Cardiac muscle cell (in vitro differentiated cells and primary cell): Measurements from ENCODE around the gene RPS19. TPM values are rescaled to one million over a fixed set of nuclear protein-coding genes. Genes with fewer than 3 reads are reported as not detected.

ENCODE experiments used
- DNase-seq, 2 donors: peaks; one replicate each; pipeline versions ENCODE4 v3.0.0 to v3.0.0-alpha.2; 2010 to 2017; ENCODE audit warnings: low read depth in 1 of 2, low spot score in 1 of 2
- H3K27ac ChIP-seq: fragments of 200-600 bp; sonication (generic); 2 replicates; pipeline ENCODE4 v1.5.1; 2016
- H3K27me3 ChIP-seq: fragments of 200-600 bp; sonication (generic); 2 replicates; pipeline ENCODE4 v1.6.0; 2016; ENCODE audit warnings: control low read depth
- H3K36me3 ChIP-seq: fragments of 200-600 bp; sonication (generic); 2 replicates; pipeline ENCODE4 v1.5.1; 2016; ENCODE audit warnings: control low read depth
- H3K4me1 ChIP-seq: fragments of 200-600 bp; sonication (generic); 2 replicates; pipeline ENCODE4 v1.8.1; 2017; ENCODE audit warnings: low read depth, mild to moderate bottlenecking, mixed run types
- H3K4me3 ChIP-seq: fragments of 200-600 bp; sonication (generic); 2 replicates; pipeline ENCODE4 v1.5.1; 2016; ENCODE audit warnings: mild to moderate bottlenecking
- H3K9me3 ChIP-seq: fragments of 200-600 bp; sonication (generic); 2 replicates; pipeline ENCODE4 v1.5.1; 2017; ENCODE audit warnings: low read depth, mild to moderate bottlenecking, control low read depth
- CTCF ChIP-seq: IDR thresholded peaks from 2 replicates; pipeline ENCODE4 v1.5.1; 2012; ENCODE audit warnings: low read depth, mild to moderate bottlenecking, low read length
- polyA plus RNA-seq: library from polyadenylated mRNA; unstranded; fragments of >200 nt; fragmentation: Nextera tagmentation; extraction: Ambion mirVana; gene quantifications from 2 replicates; pipeline ENCODE4 v1.2.1, GENCODE V29; 2016
- total RNA-seq: library from RNA; depleted of rRNA; stranded (reverse); fragments of >200 nt; gene quantifications from 2 replicates; pipeline ENCODE4 v1.2.3, GENCODE V29; 2016

Gene RPS19
- total and polyA plus RNA-seq, 2 experiments from 2014 or later, result 1,323 to 1,651 TPM

- DNase-seq, result no peak
- no peaks in the 10 kb centered on the region for H3K4me1 ChIP-seq
- peaks cover 100% of the 10 kb centered on the region for H3K27me3 ChIP-seq
- no peak overlapping the region for H3K4me3 ChIP-seq
- H3K27ac ChIP-seq, result no peak overlapping the region
- no peaks in the 10 kb centered on the region for H3K9me3 ChIP-seq
- no peak for TF ChIP-seq CTCF
- no peaks in the 10 kb centered on the region for H3K36me3 ChIP-seq
These were observed 55.8 kb downstream of the RPS19 start for GRCh38 chr19:41915776-41916414.

GRCh38 chr19:41917676-41918075, 57.6 kb downstream of the RPS19 start:
- no peak overlapping the region for H3K27ac ChIP-seq
- peaks cover 100% of the 10 kb centered on the region for H3K27me3 ChIP-seq
- DNase-seq, result no peak
- no peaks in the 10 kb centered on the region for H3K36me3 ChIP-seq
- H3K4me3 ChIP-seq, result no peak overlapping the region
- no peaks in the 10 kb centered on the region for H3K4me1 ChIP-seq
- H3K9me3 ChIP-seq, result no peaks in the 10 kb centered on the region
- no peak for TF ChIP-seq CTCF

GRCh38 chr19:41918095-41918494, 58.0 kb downstream of the RPS19 start:
- Histone ChIP-seq H3K4me3 (no peak overlapping the region), H3K27me3 (peaks cover 100% of the 10 kb centered on the region), H3K36me3 (no peaks in the 10 kb centered on the region), H3K27ac (no peak overlapping the region), H3K9me3 (no peaks in the 10 kb centered on the region), H3K4me1 (no peaks in the 10 kb centered on the region)
- no peak for DNase-seq
- TF ChIP-seq CTCF, result no peak

GRCh38 chr19:41918653-41919244, 58.7 kb downstream of the RPS19 start:
- Histone ChIP-seq H3K27me3 (peaks cover 98% of the 10 kb centered on the region), H3K36me3 (no peaks in the 10 kb centered on the region), H3K9me3 (no peaks in the 10 kb centered on the region), H3K4me3 (no peak overlapping the region), H3K4me1 (no peaks in the 10 kb centered on the region), H3K27ac (no peak overlapping the region)
- no peak for DNase-seq
- no peak for TF ChIP-seq CTCF

- Histone ChIP-seq H3K4me3 (no peak overlapping the region), H3K27me3 (peaks cover 98% of the 10 kb centered on the region), H3K9me3 (no peaks in the 10 kb centered on the region), H3K27ac (no peak overlapping the region), H3K36me3 (no peaks in the 10 kb centered on the region), H3K4me1 (no peaks in the 10 kb centered on the region)
- DNase-seq, result no peak
- TF ChIP-seq CTCF, result no peak
These were observed 60.1 kb downstream of the RPS19 start for GRCh38 chr19:41919948-41920712.
